Psoas muscle (tissue), 8 donors: ENCODE measurements around the gene LCN1. TPM values are rescaled to one million over a fixed set of nuclear protein-coding genes. Genes with fewer than 3 reads are reported as not detected.
A peak's percentile ranks its signal among the peaks of the same experiment; 100 is the strongest.

Experiments
- ATAC-seq, 4 donors: fragments of 200-7000 bp; cut with Tn5 transposase; one replicate each; pipeline ENCODE4 v1.9.1; 2020; ENCODE audit warnings: moderate library complexity in 3 of 4, mild to moderate bottlenecking in 2 of 4
- DNase-seq, 2 donors: peaks; one replicate each; pipeline ENCODE4 v3.0.0-alpha.2; 2020
- H3K27ac ChIP-seq: fragments of 200-600 bp; one replicate; pipeline ENCODE4 v1.8.0; 2022
- H3K27me3 ChIP-seq, 3 donors: fragments of 200-600 bp in 1 of 3; one replicate each; pipeline versions ENCODE4 v1.6.1 to v1.8.0; 2013 to 2022; ENCODE audit warnings: low read length in 2 of 3, mild to moderate bottlenecking in 2 of 3, moderate library complexity in 1 of 3; ENCODE audit not compliant: insufficient read depth in 3 of 3
- H3K36me3 ChIP-seq, 2 donors: fragments of 200-600 bp in 1 of 2; one replicate each; pipeline versions ENCODE4 v1.6.1 to v1.8.0; 2013 to 2022; ENCODE audit warnings: low read depth in 1 of 2, mild to moderate bottlenecking in 1 of 2, moderate library complexity in 1 of 2; ENCODE audit not compliant: insufficient read depth in 1 of 2
- H3K4me1 ChIP-seq: fragments of 200-600 bp; one replicate; pipeline ENCODE4 v1.8.0; 2022
- H3K4me3 ChIP-seq: fragments of 200-600 bp; one replicate; pipeline ENCODE4 v1.8.0; 2022; ENCODE audit warnings: mild to moderate bottlenecking
- H3K9me3 ChIP-seq: fragments of 200-600 bp; one replicate; pipeline ENCODE4 v1.8.0; 2022
- WGBS, 3 donors: extraction: QIAGEN DNeasy Blood & Tissue Kit; methylation state at CpG; one replicate each; pipeline versions ENCODE4 v1.1.6 to v1.1.7; 2013; 5-methylcytosine and 5-hydroxymethylcytosine counted together
- intact Hi-C, 2 donors: fragments of 100-400 bp; cut with DNase I; formaldehyde crosslinking; loops; one replicate each; pipeline versions ENCODE4 v1.11.0 to v1.14.2; 2022
- polyA plus RNA-seq, 3 donors: library from polyadenylated mRNA; stranded (reverse); fragments of 200-250 nt; gene quantifications; one replicate each; pipeline ENCODE4 v1.2.3, GENCODE V29; 2013
- total RNA-seq, 4 donors: library from RNA; stranded (reverse); fragmentation: NEBNext Ultra II Directional in 2 of 4; extraction: Animal tissue kit (Norgen Biotek cat#: 25700) in 2 of 4; gene quantifications; one replicate each; pipeline versions ENCODE4 v1.2.1 to v1.2.4, GENCODE V29; 2021 to 2023
- TF ChIP-seq, protein P1 (sequence below): fragments of 200-600 bp; IDR thresholded peaks from one replicate; pipeline ENCODE4 v1.8.0; 2022; ENCODE audit warnings: antibody characterized with exemption
- donor health status: healthy with polysubstance abuse.
- donor health status: DM: no; HTN: no; CAD: no; lungs with moderate emphysema.
- donor health status: Bipolar disorder and iron deficiency.
- donor health status: healthy.
- donor health status: DM: yes; HTN: yes; CAD: no.
- donor health status: DM: no; HTN: no; CAD: no.
- donor health status: DM: no; HTN: no; CAD: no.
- donor health status: DM: yes; HTN: yes; CAD: no.

Gene LCN1
- total and polyA plus RNA-seq, 7 donors: 0.71 TPM; not detected in 6

DNA sequence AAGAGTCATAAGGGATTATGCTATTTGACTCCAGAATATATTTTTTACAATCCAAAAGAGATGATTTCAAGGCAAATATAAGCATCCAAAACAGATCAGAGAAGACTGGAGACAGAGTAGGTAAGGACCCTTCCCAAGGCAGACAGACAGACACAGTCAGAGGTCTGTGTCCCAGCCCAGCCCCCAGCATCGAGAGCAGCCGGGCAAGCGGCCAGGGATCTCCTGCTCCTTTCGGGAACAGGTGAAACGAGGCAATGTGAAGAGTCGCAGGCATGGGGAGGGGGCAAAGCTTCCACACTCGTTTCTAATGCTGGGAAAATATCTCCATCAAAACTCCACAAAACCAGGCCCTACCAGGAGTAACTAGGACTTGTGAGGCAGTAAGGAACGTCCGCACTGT is 46.1 kb downstream of the LCN1 start:
- intact Hi-C loops: no loop called here
- no peak for DNase-seq
- Histone ChIP-seq H3K27me3 (peaks cover 0 to 36% (median 0%) of the 10 kb centered on the region in 3 donors), H3K36me3 (no peaks in the 10 kb centered on the region), H3K4me1 (no peaks in the 10 kb centered on the region), H3K4me3 (no peak overlapping the region), H3K9me3 (no peaks in the 10 kb centered on the region), H3K27ac (no peak overlapping the region)
- 46 to 55% (median 52%) methylated on average over 9 of the region's 9 CpGs for WGBS, 3 donors
- ATAC-seq: no peak
- TF ChIP-seq, protein P1, sequence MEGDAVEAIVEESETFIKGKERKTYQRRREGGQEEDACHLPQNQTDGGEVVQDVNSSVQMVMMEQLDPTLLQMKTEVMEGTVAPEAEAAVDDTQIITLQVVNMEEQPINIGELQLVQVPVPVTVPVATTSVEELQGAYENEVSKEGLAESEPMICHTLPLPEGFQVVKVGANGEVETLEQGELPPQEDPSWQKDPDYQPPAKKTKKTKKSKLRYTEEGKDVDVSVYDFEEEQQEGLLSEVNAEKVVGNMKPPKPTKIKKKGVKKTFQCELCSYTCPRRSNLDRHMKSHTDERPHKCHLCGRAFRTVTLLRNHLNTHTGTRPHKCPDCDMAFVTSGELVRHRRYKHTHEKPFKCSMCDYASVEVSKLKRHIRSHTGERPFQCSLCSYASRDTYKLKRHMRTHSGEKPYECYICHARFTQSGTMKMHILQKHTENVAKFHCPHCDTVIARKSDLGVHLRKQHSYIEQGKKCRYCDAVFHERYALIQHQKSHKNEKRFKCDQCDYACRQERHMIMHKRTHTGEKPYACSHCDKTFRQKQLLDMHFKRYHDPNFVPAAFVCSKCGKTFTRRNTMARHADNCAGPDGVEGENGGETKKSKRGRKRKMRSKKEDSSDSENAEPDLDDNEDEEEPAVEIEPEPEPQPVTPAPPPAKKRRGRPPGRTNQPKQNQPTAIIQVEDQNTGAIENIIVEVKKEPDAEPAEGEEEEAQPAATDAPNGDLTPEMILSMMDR: no peak

DNA sequence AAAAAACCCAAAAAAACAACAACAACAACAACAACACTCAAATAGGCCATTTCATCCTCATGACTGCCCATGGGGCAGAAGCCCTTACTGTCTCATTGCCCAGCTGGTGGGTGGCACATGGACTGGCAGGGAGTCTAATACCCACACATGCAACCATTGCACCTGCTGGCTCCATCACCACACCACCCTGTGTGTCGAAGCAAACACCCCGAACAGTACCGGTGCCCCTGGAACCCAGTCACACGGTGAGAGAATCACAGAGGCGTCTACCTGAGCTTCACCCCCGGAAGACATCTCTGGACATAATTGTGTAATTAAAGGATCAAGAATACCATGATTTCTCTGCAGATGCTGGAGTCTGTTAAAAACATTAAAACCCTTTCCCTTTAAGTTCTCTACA is 46.8 kb downstream of the LCN1 start:
- intact Hi-C loops: no loop called here
- Histone ChIP-seq H3K9me3 (no peaks in the 10 kb centered on the region), H3K36me3 (no peaks in the 10 kb centered on the region), H3K4me1 (no peaks in the 10 kb centered on the region), H3K4me3 (no peak overlapping the region), H3K27ac (no peak overlapping the region), H3K27me3 (peaks cover 0 to 31% (median 0%) of the 10 kb centered on the region in 3 donors)
- DNase-seq (no peak), ATAC-seq (no peak)
- TF ChIP-seq, protein P1: no peak
- WGBS, 3 donors: 74 to 84% (median 84%) methylated on average over 6 of the region's 6 CpGs

DNA sequence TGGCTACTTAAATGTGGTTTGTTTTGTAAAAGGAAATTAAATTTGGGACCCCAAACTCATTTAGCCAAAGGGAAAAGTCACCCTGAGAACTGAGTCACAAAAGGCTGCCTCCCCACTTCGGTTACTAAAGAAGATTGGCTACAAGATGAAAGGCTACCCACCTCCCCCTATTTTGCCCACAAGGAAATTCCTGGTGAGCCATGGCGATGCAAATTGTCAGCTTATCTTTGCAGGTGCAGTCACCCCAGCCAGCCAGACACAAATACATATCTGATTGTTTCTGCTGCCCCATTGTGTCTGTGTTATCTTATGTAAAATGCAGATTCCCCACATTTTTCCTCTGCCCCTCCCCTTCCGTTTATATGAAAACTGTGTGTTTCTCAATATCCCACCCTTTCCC is 49.2 kb downstream of the LCN1 start:
- DNase-seq: peak in 1 of 2 donors; percentile 6
- H3K27me3 ChIP-seq: peaks cover 0 to 27% (median 2%) of the 10 kb centered on the region in 3 donors
- H3K27ac ChIP-seq: no peak overlapping the region
- TF ChIP-seq, protein P1: no peak
- H3K36me3 ChIP-seq: no peaks in the 10 kb centered on the region
- no peak for ATAC-seq
- H3K4me3 ChIP-seq: no peak overlapping the region
- H3K4me1 ChIP-seq: no peaks in the 10 kb centered on the region
- no peaks in the 10 kb centered on the region for H3K9me3 ChIP-seq
- intact Hi-C loops: no loop called here
- 41 to 49% (median 41%) methylated on average over 3 of the region's 3 CpGs for WGBS, 3 donors

DNA sequence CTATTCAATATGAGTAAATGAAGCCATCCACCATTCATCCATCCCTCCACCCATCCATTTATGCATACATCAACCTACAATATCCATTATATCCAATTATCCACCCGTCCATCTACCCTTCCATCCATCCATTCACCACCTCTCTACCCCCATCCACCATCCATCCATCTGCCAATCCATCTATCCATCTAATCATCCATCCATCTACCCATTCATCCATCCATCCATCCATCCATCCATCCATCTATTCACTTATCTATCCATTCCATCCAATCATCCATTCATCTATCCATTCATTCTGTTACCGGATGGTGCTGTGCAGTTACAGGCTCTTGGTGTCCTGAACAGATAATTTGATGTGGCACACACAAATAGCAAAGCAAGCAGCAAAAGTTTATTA is 51.0 kb downstream of the LCN1 start:
- ATAC-seq: no peak
- intact Hi-C loops: no loop called here
- H3K27me3 ChIP-seq: peaks cover 0 to 12% (median 2%) of the 10 kb centered on the region in 3 donors

GRCh38 chr9:135573124-135573523 is 51.9 kb downstream of the LCN1 start:
- TF ChIP-seq, protein P1: no peak

More for the DNA sequence above, 51.0 kb downstream of the LCN1 start:
- 82 to 88% (median 84%) methylated on average over 2 of the region's 2 CpGs for WGBS, 3 donors
- H3K27ac ChIP-seq: no peak overlapping the region
- H3K4me3 ChIP-seq: no peak overlapping the region
- H3K4me1 ChIP-seq: no peaks in the 10 kb centered on the region
- no peak for DNase-seq
- TF ChIP-seq, protein P1: no peak
- H3K36me3 ChIP-seq: no peaks in the 10 kb centered on the region
- H3K9me3 ChIP-seq: no peaks in the 10 kb centered on the region

More at GRCh38 chr9:135573124-135573523, 51.9 kb downstream of the LCN1 start:
- no peak for ATAC-seq
- intact Hi-C loops: no loop called here
- H3K9me3 ChIP-seq: no peaks in the 10 kb centered on the region
- H3K36me3 ChIP-seq: no peaks in the 10 kb centered on the region
- H3K4me1 ChIP-seq: no peaks in the 10 kb centered on the region
- WGBS, 3 donors: 89 to 96% (median 91%) methylated on average over 1 of the region's 1 CpG
- no peak overlapping the region for H3K4me3 ChIP-seq
- no peak overlapping the region for H3K27ac ChIP-seq
- no peak for DNase-seq
- peaks cover 0 to 11% (median 2%) of the 10 kb centered on the region in 3 donors for H3K27me3 ChIP-seq
